ENCODE measurements around the gene SCGB1D4.

DNA sequence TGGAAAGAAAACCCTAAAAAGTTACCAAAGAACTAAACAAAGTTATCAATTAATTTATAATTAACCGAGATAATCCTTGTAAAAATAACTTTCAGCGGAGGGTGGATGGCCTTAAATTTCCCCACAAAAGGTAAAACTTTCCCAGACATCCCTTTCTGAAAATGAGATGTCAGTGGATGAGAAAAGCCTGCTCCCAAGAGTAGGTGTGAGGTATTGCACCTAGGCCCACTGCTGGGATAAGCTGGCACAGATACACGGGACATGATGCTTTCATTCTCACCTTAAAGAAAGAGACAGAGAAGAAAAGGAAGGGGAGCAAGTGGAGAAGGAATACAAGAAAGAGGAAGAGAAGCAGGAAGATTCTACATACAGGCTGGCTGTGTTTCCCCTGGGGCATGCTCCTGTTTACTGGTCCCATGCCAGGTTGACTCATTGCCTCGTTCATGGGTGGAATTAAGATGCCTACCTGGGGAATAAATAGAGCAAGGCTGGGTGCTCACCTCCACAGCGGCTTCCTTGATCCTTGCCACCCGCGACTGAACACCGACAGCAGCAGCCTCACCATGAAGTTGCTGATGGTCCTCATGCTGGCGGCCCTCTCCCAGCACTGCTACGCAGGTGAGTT is 29.1 kb downstream of the SCGB1D4 start, which contains the start of gene SCGB2A2:
- TF ChIP-seq CEBPB (IDR thresholded peaks at IDR 0.05; ENCODE audit: low read depth, low read length) = no peak
- TF ChIP-seq, protein P1, sequence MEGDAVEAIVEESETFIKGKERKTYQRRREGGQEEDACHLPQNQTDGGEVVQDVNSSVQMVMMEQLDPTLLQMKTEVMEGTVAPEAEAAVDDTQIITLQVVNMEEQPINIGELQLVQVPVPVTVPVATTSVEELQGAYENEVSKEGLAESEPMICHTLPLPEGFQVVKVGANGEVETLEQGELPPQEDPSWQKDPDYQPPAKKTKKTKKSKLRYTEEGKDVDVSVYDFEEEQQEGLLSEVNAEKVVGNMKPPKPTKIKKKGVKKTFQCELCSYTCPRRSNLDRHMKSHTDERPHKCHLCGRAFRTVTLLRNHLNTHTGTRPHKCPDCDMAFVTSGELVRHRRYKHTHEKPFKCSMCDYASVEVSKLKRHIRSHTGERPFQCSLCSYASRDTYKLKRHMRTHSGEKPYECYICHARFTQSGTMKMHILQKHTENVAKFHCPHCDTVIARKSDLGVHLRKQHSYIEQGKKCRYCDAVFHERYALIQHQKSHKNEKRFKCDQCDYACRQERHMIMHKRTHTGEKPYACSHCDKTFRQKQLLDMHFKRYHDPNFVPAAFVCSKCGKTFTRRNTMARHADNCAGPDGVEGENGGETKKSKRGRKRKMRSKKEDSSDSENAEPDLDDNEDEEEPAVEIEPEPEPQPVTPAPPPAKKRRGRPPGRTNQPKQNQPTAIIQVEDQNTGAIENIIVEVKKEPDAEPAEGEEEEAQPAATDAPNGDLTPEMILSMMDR (conservative IDR thresholded peaks at IDR 0.05; ENCODE audit: low read depth, low read length) = no peak
- no peak for TF ChIP-seq POLR2A (IDR thresholded peaks at IDR 0.05; ENCODE audit: low read depth, low read length)
- no peak for TF ChIP-seq MXI1 (IDR thresholded peaks at IDR 0.05; ENCODE audit: borderline replicate concordance, low read depth, low read length)
- TF ChIP-seq FOS (IDR thresholded peaks at IDR 0.05; ENCODE audit: low read depth, low read length) = no peak
- no peak for TF ChIP-seq RAD21 (IDR thresholded peaks at IDR 0.05; ENCODE audit: low read length)
- no peak for TF ChIP-seq RFX5 (IDR thresholded peaks at IDR 0.05; ENCODE audit: low read depth, low read length)
- TF ChIP-seq, protein P2, sequence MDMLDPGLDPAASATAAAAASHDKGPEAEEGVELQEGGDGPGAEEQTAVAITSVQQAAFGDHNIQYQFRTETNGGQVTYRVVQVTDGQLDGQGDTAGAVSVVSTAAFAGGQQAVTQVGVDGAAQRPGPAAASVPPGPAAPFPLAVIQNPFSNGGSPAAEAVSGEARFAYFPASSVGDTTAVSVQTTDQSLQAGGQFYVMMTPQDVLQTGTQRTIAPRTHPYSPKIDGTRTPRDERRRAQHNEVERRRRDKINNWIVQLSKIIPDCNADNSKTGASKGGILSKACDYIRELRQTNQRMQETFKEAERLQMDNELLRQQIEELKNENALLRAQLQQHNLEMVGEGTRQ (IDR thresholded peaks at IDR 0.05; ENCODE audit: low read depth, low read length) = no peak
- TF ChIP-seq, protein P3, sequence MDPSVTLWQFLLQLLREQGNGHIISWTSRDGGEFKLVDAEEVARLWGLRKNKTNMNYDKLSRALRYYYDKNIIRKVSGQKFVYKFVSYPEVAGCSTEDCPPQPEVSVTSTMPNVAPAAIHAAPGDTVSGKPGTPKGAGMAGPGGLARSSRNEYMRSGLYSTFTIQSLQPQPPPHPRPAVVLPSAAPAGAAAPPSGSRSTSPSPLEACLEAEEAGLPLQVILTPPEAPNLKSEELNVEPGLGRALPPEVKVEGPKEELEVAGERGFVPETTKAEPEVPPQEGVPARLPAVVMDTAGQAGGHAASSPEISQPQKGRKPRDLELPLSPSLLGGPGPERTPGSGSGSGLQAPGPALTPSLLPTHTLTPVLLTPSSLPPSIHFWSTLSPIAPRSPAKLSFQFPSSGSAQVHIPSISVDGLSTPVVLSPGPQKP (IDR thresholded peaks at IDR 0.05; ENCODE audit: borderline replicate concordance, low read depth, low read length) = no peak
- no peak for TF ChIP-seq MAZ (IDR thresholded peaks at IDR 0.05; ENCODE audit: borderline replicate concordance, low read depth, low read length)
- TF ChIP-seq RCOR1 (IDR thresholded peaks at IDR 0.05; ENCODE audit: insufficient replicate concordance, low read length) = no peak
- no peak for TF ChIP-seq SMC3 (IDR thresholded peaks at IDR 0.05; ENCODE audit: low read depth, low read length)
